NCI-H526 (cell line): ENCODE data around the gene ZNF57.
A peak's percentile ranks its signal among the peaks of the same experiment; 100 is the strongest.
"Not testable (repeated sequence)": the region's sequence is repeated elsewhere in the genome, so short reads cannot be mapped to it uniquely, and the experiment has no call there.

Experiments used
- DNase-seq, 2 experiments: peaks; one replicate each; lab custom pipeline; 2025; lab: John Stamatoyannopoulos, UW

Gene ZNF57

DNA sequence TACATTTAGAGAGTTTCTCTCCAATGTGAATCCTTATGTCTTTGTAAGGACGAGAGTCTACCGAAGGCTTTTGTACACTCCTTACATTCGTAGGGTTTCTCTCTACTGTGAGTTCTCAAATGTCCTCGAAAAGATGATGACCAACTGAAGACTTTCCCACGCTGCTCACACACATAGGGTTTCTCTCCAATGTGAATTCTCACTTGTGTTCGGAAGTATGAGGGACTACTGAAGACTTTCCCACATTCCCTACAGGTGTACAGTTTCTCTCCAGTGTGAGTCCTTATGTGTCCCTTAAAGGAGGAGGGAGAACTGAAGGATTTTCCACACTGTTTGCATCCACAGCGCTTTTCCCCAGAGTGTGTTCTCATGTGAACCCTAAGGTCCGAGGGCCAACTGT, 4.0 kb upstream of the ZNF57 start:
- DNase-seq, result no peak

- no peak for DNase-seq
Measured at GRCh38 chr19:2902590-2903218, 2.0 kb downstream of the ZNF57 start.

DNA sequence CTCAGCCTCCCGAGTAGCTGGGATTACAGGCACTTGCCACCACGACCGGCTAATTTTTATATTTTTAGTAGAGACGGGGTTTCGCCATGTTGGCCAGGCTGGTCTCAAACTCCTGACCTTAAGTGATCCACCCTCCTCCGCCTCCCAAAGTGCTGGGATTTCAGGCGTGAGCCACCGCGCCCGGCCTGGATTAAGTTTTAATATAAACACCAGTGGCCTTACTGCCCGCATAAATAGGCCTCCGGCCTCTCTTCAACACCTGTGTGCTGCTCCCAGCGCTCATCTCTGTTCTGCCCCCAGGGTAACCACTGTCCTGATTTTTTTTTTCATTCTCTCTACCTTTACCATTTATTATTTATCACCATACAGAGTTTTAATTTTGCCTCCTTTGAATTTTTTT, 2.6 kb downstream of the ZNF57 start:
- not testable (repeated sequence) for DNase-seq

- DNase-seq, result no peak
Measured at GRCh38 chr19:2905918-2906519, 5.3 kb downstream of the ZNF57 start.

- DNase-seq, result no peak
Measured at GRCh38 chr19:2906631-2907195, 6.0 kb downstream of the ZNF57 start.

GRCh38 chr19:2912306-2912705, 11.6 kb downstream of the ZNF57 start:
- no peak for DNase-seq

DNA sequence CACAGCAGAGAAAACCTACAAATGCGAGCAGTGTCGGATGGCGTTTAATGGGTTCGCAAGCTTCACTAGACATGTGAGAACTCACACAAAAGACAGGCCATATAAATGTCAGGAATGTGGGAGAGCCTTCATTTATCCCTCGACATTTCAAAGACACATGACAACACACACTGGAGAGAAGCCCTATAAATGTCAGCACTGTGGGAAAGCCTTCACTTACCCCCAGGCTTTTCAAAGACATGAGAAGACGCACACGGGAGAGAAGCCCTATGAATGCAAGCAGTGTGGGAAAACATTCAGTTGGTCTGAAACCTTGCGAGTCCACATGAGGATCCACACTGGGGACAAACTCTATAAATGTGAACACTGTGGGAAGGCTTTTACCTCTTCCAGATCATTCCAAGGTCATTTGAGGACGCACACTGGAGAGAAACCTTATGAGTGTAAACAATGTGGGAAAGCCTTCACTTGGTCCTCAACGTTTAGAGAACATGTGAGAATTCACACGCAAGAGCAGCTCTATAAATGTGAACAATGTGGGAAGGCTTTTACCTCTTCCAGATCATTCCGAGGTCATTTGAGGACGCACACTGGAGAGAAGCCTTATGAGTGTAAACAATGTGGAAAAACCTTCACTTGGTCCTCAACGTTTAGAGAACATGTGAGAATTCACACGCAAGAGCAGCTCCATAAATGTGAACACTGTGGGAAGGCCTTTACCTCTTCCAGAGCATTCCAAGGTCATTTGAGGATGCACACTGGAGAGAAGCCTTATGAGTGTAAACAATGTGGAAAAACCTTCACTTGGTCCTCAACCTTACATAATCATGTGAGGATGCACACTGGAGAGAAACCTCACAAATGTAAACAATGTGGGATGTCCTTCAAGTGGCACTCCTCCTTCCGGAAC, 16.8 kb downstream of the ZNF57 start:
- no peak for DNase-seq

GRCh38 chr19:2922987-2923386, 22.3 kb downstream of the ZNF57 start:
- no peak for DNase-seq

DNA sequence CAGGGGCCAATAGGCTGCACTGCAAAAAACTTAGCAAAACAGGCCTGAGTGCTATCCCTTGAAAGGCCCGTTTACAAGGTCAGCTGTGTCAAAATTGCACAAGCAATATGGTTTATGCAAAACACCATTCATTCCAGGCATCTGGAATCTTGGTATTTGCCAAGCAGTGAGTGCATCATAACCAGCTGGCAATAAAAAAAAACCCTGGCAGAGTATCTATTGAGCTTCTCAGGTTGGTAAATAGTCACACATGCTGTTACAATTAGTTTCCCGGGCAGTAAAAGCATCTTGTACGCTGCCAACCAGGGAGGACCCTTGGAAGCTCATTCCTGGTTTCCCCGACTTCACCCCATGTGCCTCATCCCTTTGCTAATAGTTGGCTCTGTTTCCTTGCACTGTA, 22.8 kb downstream of the ZNF57 start:
- peak in 1 of 2 experiments; percentile 53 for DNase-seq

- DNase-seq, result peak in 1 of 2 experiments; percentile 52
Measured at GRCh38 chr19:2926341-2927031, 25.8 kb downstream of the ZNF57 start.

DNA sequence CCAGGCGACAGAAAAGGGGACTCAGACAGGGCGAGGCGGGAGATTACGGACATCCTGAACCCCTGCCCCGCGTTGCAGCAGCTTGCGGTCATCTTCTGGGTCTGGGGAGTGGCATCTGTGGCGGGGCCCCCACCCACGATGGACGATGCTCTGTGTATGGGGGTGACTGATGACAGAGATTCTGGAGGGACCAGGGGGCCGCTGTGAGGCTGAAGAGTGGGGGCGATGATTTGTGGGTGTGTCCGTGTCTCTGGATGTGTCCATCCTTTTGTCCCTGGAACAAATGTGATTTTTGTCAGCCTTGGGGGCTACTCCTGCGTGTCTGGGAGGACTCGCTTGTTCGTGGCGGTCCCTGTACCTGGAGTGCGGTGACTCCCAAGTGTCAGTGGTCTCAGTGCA, 26.3 kb downstream of the ZNF57 start:
- DNase-seq, result no peak

- no peak for DNase-seq
Measured at GRCh38 chr19:2933490-2933910, 32.8 kb downstream of the ZNF57 start.

GRCh38 chr19:2935863-2936262, 35.1 kb downstream of the ZNF57 start:
- not testable (repeated sequence) for DNase-seq

DNA sequence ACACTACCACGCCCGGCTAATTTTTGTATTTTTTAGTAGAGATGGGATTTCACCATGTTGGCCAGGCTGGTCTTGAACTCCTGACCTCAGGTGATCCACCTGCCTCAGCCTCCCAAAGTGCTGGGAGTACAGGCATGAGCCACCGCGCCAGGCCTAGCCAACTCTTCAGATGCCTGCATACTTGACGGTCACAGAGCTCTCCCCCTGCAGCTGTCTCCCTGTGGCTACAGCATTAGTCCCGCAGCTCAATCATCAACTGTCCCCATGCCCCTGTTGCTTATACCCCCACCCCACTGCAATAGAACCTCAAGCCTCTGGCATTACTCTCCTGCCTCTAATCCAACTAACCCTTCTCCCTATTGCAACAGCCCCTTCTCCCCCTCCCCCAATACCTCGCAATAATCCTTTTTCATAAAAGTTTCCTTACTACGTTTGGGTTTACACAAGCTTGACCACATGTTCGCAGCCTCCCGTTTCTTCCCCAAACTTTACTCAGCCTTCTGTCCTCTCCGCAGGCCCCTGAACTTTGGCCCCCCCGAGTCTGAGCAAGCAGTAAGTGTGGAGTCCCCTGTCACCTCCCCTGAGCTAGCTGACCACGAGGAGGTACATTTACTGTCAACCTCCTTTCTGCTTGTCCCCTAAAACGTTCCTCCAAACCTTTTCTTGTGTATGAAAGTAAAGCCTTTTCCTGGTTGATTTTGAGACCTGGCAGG, 42.4 kb downstream of the ZNF57 start:
- no peak for DNase-seq

GRCh38 chr19:2944403-2944774, 43.7 kb downstream of the ZNF57 start:
- DNase-seq, result no peak

DNA sequence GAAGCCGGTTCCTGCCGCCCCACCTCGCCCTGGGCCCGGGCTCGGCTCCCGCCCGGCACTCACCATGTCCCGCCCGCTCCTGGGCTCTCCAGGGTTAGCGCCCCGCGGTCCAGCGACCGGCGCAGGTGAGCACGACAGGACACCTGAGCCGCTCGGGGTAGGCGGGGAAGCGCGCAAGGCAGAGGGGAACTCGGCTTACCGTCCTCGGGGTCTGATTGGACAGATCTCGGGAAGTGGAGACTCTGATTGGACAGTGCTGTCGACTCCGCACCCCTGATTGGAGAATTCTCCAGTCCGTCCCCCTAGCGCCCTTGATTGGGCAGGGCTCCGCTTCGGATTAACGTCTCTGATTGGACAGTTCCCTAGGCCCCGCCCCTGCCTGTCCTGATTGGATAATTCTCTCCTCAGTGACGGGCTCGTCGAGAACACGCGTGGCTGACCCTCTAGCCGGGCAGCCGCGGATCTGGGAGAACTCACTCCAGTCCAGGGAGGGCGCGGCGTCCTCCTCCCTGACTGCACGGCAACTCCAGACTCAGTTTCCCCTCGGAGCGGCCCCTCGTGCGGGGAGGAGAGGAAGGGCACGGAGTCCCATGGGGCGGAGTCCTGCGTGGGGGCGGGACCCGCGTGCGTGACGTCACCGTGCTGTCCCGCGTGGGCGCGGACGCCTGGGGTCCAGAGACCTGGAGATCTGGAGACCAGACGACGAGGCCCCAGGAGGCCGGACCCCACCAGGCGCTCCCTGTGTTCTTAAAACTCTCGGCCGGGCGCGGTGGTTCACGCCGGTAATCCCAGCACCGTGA, 44.2 kb downstream of the ZNF57 start, which contains the start of gene ZNF77:
Gene ZNF77 (minus strand): TSS at position 197 of the 800 bp plus-strand sequence. CDS start 131 bp downstream, at position 66.
- DNase-seq, result peak; percentile 96 to 97

DNA sequence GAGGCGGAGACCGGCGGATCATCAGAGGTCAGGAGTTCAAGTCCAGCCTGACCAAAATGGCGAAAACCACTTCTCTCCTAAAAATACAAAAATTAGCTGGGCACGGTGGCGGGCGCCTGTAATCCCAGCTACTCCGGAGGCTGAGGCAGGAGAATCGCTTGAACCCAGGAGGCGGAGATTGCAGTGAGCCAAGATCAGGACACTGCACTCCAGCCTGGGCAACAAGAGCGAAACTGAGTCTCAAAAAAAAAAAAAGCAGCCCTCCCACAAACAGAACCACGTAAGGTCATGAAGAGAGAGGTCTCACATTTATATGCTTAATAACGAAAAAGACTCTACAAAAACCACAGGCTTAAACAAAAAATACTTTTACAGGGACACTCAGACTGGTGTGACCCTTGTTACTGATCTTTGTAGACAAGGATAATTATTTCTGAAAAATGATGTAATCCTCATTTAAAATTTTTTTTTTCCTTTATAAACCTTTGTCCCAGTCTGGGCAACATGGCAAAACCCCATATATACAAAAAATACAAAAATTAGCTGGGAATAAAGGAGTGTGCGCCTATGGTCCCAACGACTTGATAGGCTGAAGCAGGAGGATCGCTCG, 45.0 kb downstream of the ZNF57 start:
- DNase-seq, result no peak

GRCh38 chr19:2949939-2950285, 49.2 kb downstream of the ZNF57 start:
- DNase-seq, result peak in 1 of 2 experiments; percentile 21

DNA sequence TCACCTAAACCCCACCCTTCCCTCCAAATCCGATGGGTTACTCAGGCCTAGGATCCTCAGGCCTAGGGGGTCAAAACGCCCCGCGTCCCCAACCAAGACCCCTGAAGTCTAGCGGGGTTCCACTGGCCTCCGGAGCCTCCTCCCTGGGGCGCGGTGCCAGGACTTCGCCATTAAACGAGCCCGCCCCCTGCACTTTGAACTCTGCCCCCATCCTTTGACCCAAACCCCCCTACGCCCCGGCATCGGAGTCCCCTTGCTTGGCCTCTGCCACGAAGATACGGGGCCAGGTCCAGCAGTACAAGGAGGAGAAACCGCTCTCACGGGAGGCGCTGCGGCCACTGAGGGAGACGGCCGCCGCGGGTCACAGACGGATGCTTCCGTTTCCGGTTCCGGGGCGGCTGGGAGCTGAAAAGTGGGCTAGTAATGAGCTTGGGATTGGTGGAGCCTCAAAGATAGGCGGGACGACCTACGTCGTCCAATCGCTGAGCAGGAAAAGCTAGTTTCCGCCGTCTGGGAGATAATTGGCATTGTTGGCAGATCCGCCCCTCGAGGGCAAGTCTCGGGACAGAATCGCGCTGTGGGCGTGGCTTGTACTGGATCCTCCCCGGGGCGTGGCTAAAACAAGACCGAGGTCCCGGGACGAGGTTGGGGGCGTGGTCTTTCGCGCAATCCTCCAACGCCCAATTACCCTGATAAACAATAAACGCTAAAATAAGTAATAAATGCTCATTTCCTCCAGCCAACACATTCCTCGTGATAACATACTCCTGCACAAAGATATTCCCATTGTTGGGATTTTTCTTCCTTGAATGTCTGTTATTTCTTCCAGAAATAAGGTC, 49.8 kb downstream of the ZNF57 start:
- peak; percentile 97 for DNase-seq
